ENCODE data around the gene CCDC148. TPM values are rescaled to one million over a fixed set of nuclear protein-coding genes. Genes with fewer than 3 reads are reported as not detected.
A peak's percentile ranks its signal among the peaks of the same experiment; 100 is the strongest.

The CCDC148 gene
- total RNA-seq (2014; rRNA removed) = 0.11 and 0.46 TPM in 2 replicates
- percentile 20 among the genes with signal in this experiment for Bru-seq, nascent RNA
- percentile 21 among the genes with signal in this experiment for BruChase-seq, experiment 1, labeled RNA remaining after a 6-hour chase
- BruChase-seq, experiment 2, labeled RNA remaining after a 2-hour chase = percentile 26 among the genes with signal in this experiment
- long read RNA-seq = 0 reads

- BruUV-seq (replicated peaks) = no TSS peak
- Histone ChIP-seq H3K4me1 (ENCODE audit: insufficient read depth, low read length) (peaks cover 33% of the 10 kb centered on the region), H3K27ac (ENCODE audit: low read length) (peak within 1 kb of the TSS; percentile 30), H3K9me2 (replicated peaks; ENCODE audit: low read length) (no peaks in the 10 kb centered on the region), H3K79me2 (ENCODE audit: low read length) (peaks cover 44% of the 10 kb centered on the region), H3K9ac (ENCODE audit: low read length) (peak within 1 kb of the TSS; percentile 70), H3K4me3 (ENCODE audit: low read length) (peak within 1 kb of the TSS; percentile 76), H3K36me3 (ENCODE audit: low read depth, low read length) (0 out of 2 replicates have a peak, but pooled peaks cover 3% of the 10 kb centered on the region), H3K4me2 (ENCODE audit: low read length) (peak within 1 kb of the TSS; percentile 99), H3K27me3 (ENCODE audit: low read length) (no peaks in the 10 kb centered on the region), H3F3A (ENCODE audit: low read length, unreplicated experiment) (no peaks in the 10 kb centered on the region), H3K9me3 (ENCODE audit: low read length) (no peaks in the 10 kb centered on the region), H2AFZ (ENCODE audit: low read length) (peak within 1 kb of the TSS; percentile 94), H4K20me1 (ENCODE audit: low read length) (peaks cover 31% of the 10 kb centered on the region)
- ChIA-PET POLR2A (ENCODE audit: unreplicated experiment) (interaction anchor here (0.6 kb wide), 1 partner anchor 12 kb away, joined by 8 read pairs; no protein-coding TSS in a partner anchor), CTCF (interaction anchor here (0.7 to 2.3 kb wide), 4 partner anchors 83 to 289 kb away, joined by 3 to 9 read pairs (median 4); no protein-coding TSS in a partner anchor)
- TF ChIP-seq EZH2 (IDR thresholded peaks at IDR 0.05; ENCODE audit: low read length, unreplicated experiment) = no peak
- no peak for TF ChIP-seq EZH2phosphoT487 (IDR thresholded peaks at IDR 0.05; ENCODE audit: borderline replicate concordance, low read length)
- no peak for TF ChIP-seq CTCF (conservative IDR thresholded peaks at IDR 0.05; ENCODE audit: low read depth, low read length)
- ATAC-seq (peak; percentile 80), DNase-seq (peak; percentile 95)
- intact Hi-C loops (cut with micrococcal nuclease) = no loop called here
Measured at GRCh38 chr2:158456309-158457066, at the start of gene CCDC148, which contains the start of gene PKP4. CCDC148 (minus strand) TSS chr2:158456753; CDS start chr2:158456439, 314 bp downstream. PKP4 (plus strand) TSS chr2:158456952; CDS start chr2:158533185, 76,233 bp downstream.

- Histone ChIP-seq H4K20me1 (ENCODE audit: low read length) (no peaks in the 10 kb centered on the region), H3K4me1 (ENCODE audit: insufficient read depth, low read length) (peaks cover 15% of the 10 kb centered on the region; the same call in 1 of the 2 replicates), H3K9me2 (replicated peaks; ENCODE audit: low read length) (no peaks in the 10 kb centered on the region), H3K27me3 (ENCODE audit: low read length) (no peaks in the 10 kb centered on the region), H3K27ac (ENCODE audit: low read length) (no peak overlapping the region), H3K4me3 (ENCODE audit: low read length) (no peak overlapping the region), H3F3A (ENCODE audit: low read length, unreplicated experiment) (no peaks in the 10 kb centered on the region), H3K4me2 (ENCODE audit: low read length) (no peak overlapping the region), H3K79me2 (ENCODE audit: low read length) (peaks cover 21% of the 10 kb centered on the region), H3K9ac (ENCODE audit: low read length) (no peak overlapping the region), H3K36me3 (ENCODE audit: low read depth, low read length) (no peaks in the 10 kb centered on the region), H3K9me3 (ENCODE audit: low read length) (no peaks in the 10 kb centered on the region), H2AFZ (ENCODE audit: low read length) (no peak overlapping the region)
- DNase-seq = no peak
- no peak for ATAC-seq
- CTCF ChIA-PET = no interaction called here
- no TSS peak for BruUV-seq (replicated peaks)
- TF ChIP-seq EZH2phosphoT487 (IDR thresholded peaks at IDR 0.05; ENCODE audit: borderline replicate concordance, low read length) (no peak), CTCF (conservative IDR thresholded peaks at IDR 0.05; ENCODE audit: low read depth, low read length) (no peak), EZH2 (IDR thresholded peaks at IDR 0.05; ENCODE audit: low read length, unreplicated experiment) (no peak)
- intact Hi-C loops (cut with micrococcal nuclease) = no loop called here
- POLR2A ChIA-PET (ENCODE audit: unreplicated experiment) = no interaction called here
Measured at GRCh38 chr2:158505448-158505934, 48.9 kb upstream of the CCDC148 start.

Measured in PC-3 (cell line).